ENCODE measurements around the gene QSOX1. TPM values are rescaled to one million over a fixed set of nuclear protein-coding genes. Genes with fewer than 3 reads are reported as not detected.

The QSOX1 gene
- total and polyA plus RNA-seq, 2 experiments from 2014 or later, result 225 to 257 TPM

DNA sequence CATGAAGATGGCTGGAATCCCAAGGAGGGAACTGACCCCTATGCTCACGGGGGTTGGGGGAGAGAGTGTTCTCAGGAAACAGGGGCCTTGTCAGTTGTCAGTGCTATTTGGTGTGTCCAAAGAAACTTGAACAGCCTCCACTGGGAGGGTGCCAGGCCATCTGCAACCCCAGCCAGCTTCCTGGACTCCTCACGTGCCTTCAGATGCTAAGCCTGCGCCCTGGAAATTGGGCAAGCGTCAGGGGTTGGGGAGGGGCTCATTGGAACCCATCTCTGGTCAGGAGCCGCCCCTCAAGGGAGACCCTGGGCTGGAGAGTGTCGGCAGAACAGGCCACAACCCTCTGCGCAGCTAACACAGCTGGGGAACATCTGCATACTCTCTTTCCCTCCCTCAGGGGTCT lies 62.3 kb downstream of the QSOX1 start:
- Histone ChIP-seq H3K36me3 (replicated peaks; ENCODE audit: insufficient read depth, low read depth) (no peaks in the 10 kb centered on the region), H3K4me1 (ENCODE audit: insufficient read depth) (no peaks in the 10 kb centered on the region), H3K4me3 (no peak overlapping the region), H3K79me2 (no peaks in the 10 kb centered on the region), H2AFZ (no peak overlapping the region), H4K20me1 (ENCODE audit: insufficient read depth, poor library complexity, severe bottlenecking) (no peaks in the 10 kb centered on the region), H3K4me2 (no peak overlapping the region), H3K9me3 (ENCODE audit: low read depth) (no peaks in the 10 kb centered on the region), H3K27me3 (peaks cover 2% of the 10 kb centered on the region), H3K9me2 (replicated peaks; ENCODE audit: insufficient read depth) (no peaks in the 10 kb centered on the region), H3K27ac (no peak overlapping the region)
- no peak for TF ChIP-seq EZH2phosphoT487 (IDR thresholded peaks at IDR 0.05; ENCODE audit: low read depth, severe bottlenecking, unreplicated experiment)
- no peak for TF ChIP-seq EZH2 (IDR thresholded peaks at IDR 0.05; ENCODE audit: borderline replicate concordance)
- no peak for TF ChIP-seq CTCF (IDR thresholded peaks at IDR 0.05; ENCODE audit: poor library complexity)
- WGBS (ENCODE audit: low lambda C conversion rate, missing lambda C conversion rate), result 94% methylated on average over 6 of the region's 7 CpGs
- no peak for DNase-seq (ENCODE audit: low spot score)

- Histone ChIP-seq H3K27me3 (peaks cover 23% of the 10 kb centered on the region), H3K36me3 (replicated peaks; ENCODE audit: insufficient read depth, low read depth) (no peaks in the 10 kb centered on the region), H3K27ac (no peak overlapping the region), H4K20me1 (ENCODE audit: insufficient read depth, poor library complexity, severe bottlenecking) (no peaks in the 10 kb centered on the region), H3K9me3 (ENCODE audit: low read depth) (no peaks in the 10 kb centered on the region), H3K4me2 (no peak overlapping the region), H3K4me3 (no peak overlapping the region), H3K79me2 (no peaks in the 10 kb centered on the region), H2AFZ (no peak overlapping the region), H3K4me1 (ENCODE audit: insufficient read depth) (no peaks in the 10 kb centered on the region), H3K9me2 (replicated peaks; ENCODE audit: insufficient read depth) (no peaks in the 10 kb centered on the region)
- TF ChIP-seq CTCF (IDR thresholded peaks at IDR 0.05; ENCODE audit: poor library complexity), result no peak
- TF ChIP-seq EZH2 (IDR thresholded peaks at IDR 0.05; ENCODE audit: borderline replicate concordance), result no peak
- no peak for TF ChIP-seq EZH2phosphoT487 (IDR thresholded peaks at IDR 0.05; ENCODE audit: low read depth, severe bottlenecking, unreplicated experiment)
- 90% methylated on average over 19 of the region's 20 CpGs for WGBS (ENCODE audit: low lambda C conversion rate, missing lambda C conversion rate)
- no peak for DNase-seq (ENCODE audit: low spot score)
These were observed 64.4 kb downstream of the QSOX1 start for GRCh38 chr1:180218806-180219765.

DNA sequence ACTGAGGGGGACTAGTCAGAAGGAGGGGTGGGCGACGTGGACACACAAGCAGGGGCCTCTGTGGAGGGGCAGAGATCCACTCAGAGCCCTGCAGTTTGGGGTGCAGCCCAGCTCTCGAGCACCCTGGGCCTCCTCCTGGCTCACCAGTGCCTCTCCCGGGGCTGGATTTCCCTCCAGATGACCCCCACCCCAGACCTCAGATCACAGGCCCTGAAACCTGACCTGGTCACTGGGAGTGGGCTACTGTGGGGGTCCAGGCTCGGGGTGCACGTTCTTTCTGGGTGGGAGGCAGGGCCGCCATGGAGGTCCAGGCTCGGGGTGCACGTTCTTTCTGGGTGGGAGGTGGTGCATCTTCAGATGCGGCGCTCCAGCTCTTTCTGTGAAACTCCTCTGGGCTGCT lies 65.1 kb downstream of the QSOX1 start:
- H3K79me2 ChIP-seq, result no peaks in the 10 kb centered on the region
- DNase-seq (ENCODE audit: low spot score), result no peak
- 85% methylated on average over 11 of the region's 11 CpGs for WGBS (ENCODE audit: low lambda C conversion rate, missing lambda C conversion rate)
- no peaks in the 10 kb centered on the region for H4K20me1 ChIP-seq (ENCODE audit: insufficient read depth, poor library complexity, severe bottlenecking)
- H3K27ac ChIP-seq, result no peak overlapping the region
- peaks cover 30% of the 10 kb centered on the region for H3K27me3 ChIP-seq
- H3K4me3 ChIP-seq, result no peak overlapping the region
- H3K9me2 ChIP-seq (replicated peaks; ENCODE audit: insufficient read depth), result no peaks in the 10 kb centered on the region
- no peaks in the 10 kb centered on the region for H3K4me1 ChIP-seq (ENCODE audit: insufficient read depth)
- no peak overlapping the region for H2AFZ ChIP-seq
- no peak overlapping the region for H3K4me2 ChIP-seq
- H3K36me3 ChIP-seq (replicated peaks; ENCODE audit: insufficient read depth, low read depth), result no peaks in the 10 kb centered on the region
- no peaks in the 10 kb centered on the region for H3K9me3 ChIP-seq (ENCODE audit: low read depth)
- TF ChIP-seq CTCF (IDR thresholded peaks at IDR 0.05; ENCODE audit: poor library complexity) (no peak), EZH2 (IDR thresholded peaks at IDR 0.05; ENCODE audit: borderline replicate concordance) (no peak), EZH2phosphoT487 (IDR thresholded peaks at IDR 0.05; ENCODE audit: low read depth, severe bottlenecking, unreplicated experiment) (no peak)

All from hepatocyte (in vitro differentiated cells).